GM21619 (cell line): ENCODE data around the gene AFF1.
"Not testable (repeated sequence)": the region's sequence is repeated elsewhere in the genome, so short reads cannot be mapped to it uniquely, and the experiment has no call there.

Experiments used
- ATAC-seq: cut with Tn5 transposase; IDR thresholded peaks from one replicate; pipeline ENCODE4 v1.9.1; 2021; ENCODE audit not compliant: unreplicated experiment

AFF1 gene

GRCh38 chr4:87010192-87010591, 75.4 kb downstream of the AFF1 start:
- no peak for ATAC-seq

DNA sequence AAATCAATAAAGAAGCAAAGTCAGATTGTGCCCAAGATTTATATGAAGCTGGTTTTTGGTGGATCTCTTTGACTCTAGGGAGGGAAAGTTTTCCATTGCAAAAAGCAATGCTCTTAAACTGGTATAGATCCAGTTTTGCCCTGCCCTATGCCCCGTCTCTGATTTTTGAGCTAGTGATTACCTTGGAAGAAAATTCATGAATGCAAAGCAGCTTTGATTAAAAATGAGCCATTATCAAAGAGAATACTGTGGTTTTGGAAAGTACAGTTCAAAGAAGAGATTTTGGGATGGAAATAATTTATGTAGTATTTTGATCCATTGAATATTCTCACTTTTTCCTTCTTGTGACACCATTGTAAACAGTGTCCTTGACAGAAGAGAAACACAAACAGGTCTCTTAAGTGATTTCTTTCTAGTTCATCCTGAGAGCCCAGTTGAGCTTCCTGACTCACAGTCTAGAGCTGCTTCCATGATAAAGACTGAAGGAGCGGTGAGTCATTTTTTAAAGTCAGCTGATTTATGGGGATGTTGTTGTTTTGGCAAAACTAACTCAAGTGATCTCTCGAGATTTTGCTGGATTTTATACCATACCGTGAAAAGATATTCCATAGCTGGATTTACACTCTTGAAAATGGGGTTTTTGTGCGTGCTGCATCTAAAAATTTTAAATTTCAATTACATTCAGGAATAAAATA, 76.7 kb downstream of the AFF1 start:
- ATAC-seq: no peak

GRCh38 chr4:87012265-87012953, 77.6 kb downstream of the AFF1 start:
- ATAC-seq: peak; percentile 82

DNA sequence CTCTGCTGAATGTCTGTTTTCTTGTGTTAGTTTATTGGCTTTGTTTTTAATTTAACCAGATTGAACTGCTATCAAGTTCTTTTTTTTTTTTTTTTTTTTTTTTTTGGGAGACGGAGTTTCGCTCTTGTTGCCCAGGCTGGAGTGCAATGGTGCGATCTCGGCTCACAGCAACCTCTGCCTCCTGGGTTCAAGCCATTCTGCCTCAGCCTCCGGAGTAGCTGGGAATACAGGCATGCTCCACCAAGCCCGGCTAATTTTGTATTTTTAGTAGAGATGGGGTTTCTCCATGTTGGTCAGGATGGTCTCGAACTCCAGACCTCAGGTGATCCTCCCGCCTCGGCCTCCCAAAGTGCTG, 78.1 kb downstream of the AFF1 start:
- not testable (repeated sequence) for ATAC-seq

DNA sequence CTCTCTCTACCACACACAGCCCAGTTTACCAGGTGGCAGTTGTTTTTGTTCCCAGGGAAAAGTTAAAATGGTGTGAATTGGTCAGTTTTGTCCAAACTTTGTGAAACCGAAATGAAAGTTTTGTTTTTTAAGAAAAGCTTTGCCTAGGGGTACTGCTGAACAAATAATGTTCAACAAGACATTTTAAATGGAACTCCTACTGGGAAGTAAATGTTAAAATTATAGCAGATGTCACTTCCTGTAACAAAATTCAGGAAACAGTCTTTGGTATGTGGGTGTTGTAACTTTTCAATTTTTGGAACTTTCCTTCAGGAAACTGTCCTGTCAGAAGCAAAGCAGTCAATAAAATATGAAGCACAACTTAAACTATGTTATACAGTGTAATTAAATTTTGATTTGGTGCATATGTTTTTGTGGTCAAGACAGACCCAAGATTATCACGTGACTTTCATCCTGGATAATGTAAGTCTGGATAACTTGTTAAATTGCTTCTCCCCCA, 79.5 kb downstream of the AFF1 start:
- no peak for ATAC-seq

- ATAC-seq: no peak
These were observed 80.6 kb downstream of the AFF1 start for GRCh38 chr4:87015416-87015815.

GRCh38 chr4:87017580-87018342, 83.0 kb downstream of the AFF1 start:
- ATAC-seq: no peak

GRCh38 chr4:87018753-87019152, 83.9 kb downstream of the AFF1 start:
- no peak for ATAC-seq

DNA sequence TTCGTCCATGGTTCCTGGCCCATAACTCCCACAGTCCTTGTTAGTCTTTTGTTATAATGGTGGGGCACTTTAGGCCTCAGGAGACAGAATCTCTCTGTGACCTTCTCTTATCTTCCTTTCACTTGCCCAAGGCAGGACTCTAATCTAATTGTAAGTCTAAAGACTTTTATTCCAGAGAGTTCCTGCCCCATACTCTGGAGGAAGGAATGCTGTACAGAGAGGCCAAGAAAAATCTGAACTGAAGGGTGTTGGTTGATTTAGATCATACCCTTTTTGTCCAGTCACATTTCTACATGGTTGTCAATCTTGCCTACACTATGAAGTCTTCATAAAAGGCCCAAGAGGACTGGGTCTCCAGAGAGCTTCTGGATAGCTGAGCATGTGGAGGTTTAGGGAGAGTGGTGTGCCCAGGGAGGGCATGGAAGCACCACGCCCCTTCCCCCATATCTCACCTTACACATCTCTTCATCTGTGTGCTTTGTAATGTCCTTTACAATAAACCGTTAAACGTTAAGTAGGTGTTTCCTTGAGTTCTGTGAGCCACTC, 84.5 kb downstream of the AFF1 start:
- no peak for ATAC-seq

DNA sequence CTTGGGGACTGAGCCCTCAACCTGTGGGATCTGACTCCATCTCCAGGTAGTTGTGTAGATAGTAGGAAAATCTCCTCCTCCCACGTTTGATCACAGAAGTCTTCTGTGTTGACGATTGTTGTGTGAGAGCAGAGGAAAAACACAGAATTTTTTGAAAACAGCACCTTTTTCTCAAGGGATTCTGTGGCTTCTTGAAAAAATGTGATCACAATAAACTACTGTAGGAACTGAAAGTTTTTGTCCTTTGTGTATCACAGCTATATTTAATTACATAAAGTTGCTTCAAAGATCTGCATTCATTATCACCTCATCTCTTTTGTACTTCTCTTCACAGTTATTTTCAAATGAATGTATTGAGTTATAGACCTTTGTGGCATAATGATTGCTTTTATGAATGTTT, 85.1 kb downstream of the AFF1 start:
- no peak for ATAC-seq

- ATAC-seq: no peak
These were observed 89.4 kb downstream of the AFF1 start for GRCh38 chr4:87024201-87024600.

- no peak for ATAC-seq
These were observed 90.3 kb downstream of the AFF1 start for GRCh38 chr4:87025023-87025613.

GRCh38 chr4:87025614-87026041, 90.8 kb downstream of the AFF1 start:
- peak; percentile 64 for ATAC-seq

DNA sequence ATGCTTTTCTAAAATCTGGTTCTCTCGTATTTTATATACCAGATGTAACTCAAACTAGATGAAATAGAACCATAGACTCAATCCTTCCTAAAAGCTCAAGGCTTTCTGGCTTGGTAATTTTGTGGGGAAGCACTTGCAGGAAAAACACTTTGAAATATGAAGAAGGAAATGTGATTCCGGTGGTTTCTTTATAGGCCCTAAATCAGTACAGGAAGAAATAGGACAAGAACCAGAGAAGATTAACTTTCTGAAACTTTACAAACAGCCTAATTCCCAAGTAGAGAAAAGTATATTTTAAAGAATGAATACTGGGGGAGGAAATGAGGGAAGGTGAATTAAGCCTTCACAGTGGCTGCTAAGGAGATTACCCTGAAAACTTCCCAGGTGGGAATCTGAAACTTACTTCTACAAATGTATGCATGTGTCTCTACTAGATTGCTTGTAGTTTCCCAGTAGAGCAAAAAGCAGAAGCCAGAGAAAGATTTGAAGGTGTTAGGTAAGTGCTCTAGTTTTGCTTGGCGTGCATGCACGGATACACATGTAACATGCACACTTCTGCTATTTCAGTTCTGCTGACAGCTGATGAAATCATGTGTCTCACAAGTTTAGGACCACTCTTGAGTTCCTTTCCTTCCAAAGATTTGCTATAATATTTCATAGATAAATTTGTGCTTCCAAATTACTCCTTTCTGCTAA, 92.1 kb downstream of the AFF1 start:
- ATAC-seq: peak; percentile 82

- no peak for ATAC-seq
These were observed 94.5 kb downstream of the AFF1 start for GRCh38 chr4:87029356-87029755.

- ATAC-seq: no peak
These were observed 95.3 kb downstream of the AFF1 start for GRCh38 chr4:87030124-87030523.

GRCh38 chr4:87030755-87031441, 96.1 kb downstream of the AFF1 start:
- ATAC-seq: no peak

- no peak for ATAC-seq
These were observed 97.1 kb downstream of the AFF1 start for GRCh38 chr4:87031920-87032319.

- no peak for ATAC-seq
These were observed 98.2 kb downstream of the AFF1 start for GRCh38 chr4:87032884-87033533.
